WTC11 (cell line): ENCODE data around the gene UNKL. TPM values are rescaled to one million over a fixed set of nuclear protein-coding genes. Genes with fewer than 3 reads are reported as not detected.

Experiments used
- ATAC-seq: fragments of 200-7000 bp; cut with Tn5 transposase; 2 replicates; pipeline ENCODE4 v1.10.0; 2021; ENCODE audit warnings: mild to moderate bottlenecking, moderate library complexity
- CTCF ChIA-PET: fragments of 300-600 bp; sonication (Branson Sonifier 250); formaldehyde crosslinking; loops from one replicate; lab custom pipeline; 2021; ENCODE audit warnings: antibody characterized with exemption; lab: Charles Lee
- POLR2A ChIA-PET: fragments of 350-600 bp; sonication (Branson Sonifier 250); formaldehyde crosslinking; loops from one replicate; lab custom pipeline; 2021; ENCODE audit warnings: antibody characterized with exemption; lab: Charles Lee
- DNase-seq: peaks from one replicate; pipeline ENCODE4 v3.0.0; 2021; ENCODE audit warnings: low spot score
- H3K27ac Mint-ChIP-seq: 2 replicates; pipeline ENCODE4 v1.8.0; 2021; ENCODE audit warnings: mixed read lengths
- H3K27me3 Mint-ChIP-seq: 2 replicates; pipeline ENCODE4 v1.8.0; 2021; ENCODE audit warnings: low read depth, mild to moderate bottlenecking, moderate library complexity, mixed read lengths
- H3K36me3 Mint-ChIP-seq: 2 replicates; pipeline ENCODE4 v1.8.0; 2021; ENCODE audit warnings: mixed read lengths
- H3K4me1 Mint-ChIP-seq: 2 replicates; pipeline ENCODE4 v1.8.0; 2022; ENCODE audit warnings: mixed read lengths
- H3K4me3 Mint-ChIP-seq: 2 replicates; pipeline ENCODE4 v1.8.0; 2021; ENCODE audit warnings: mild to moderate bottlenecking, moderate library complexity, mixed read lengths
- H3K9me3 Mint-ChIP-seq: 2 replicates; pipeline ENCODE4 v1.8.0; 2021; ENCODE audit warnings: mixed read lengths
- ATF1 ChIP-seq: sonication (generic); formaldehyde crosslinking; IDR thresholded peaks from 2 replicates; pipeline ENCODE4 v1.8.1; 2023; ENCODE audit warnings: mild to moderate bottlenecking, moderate library complexity, missing genetic modification reagents
- CBFB ChIP-seq: sonication (generic); formaldehyde crosslinking; IDR thresholded peaks from 2 replicates; pipeline ENCODE4 v1.8.1; 2022; ENCODE audit warnings: mild to moderate bottlenecking, low read depth, missing genetic modification reagents
- FOXJ3 ChIP-seq: sonication (generic); formaldehyde crosslinking; IDR thresholded peaks from 2 replicates; pipeline ENCODE4 v1.9.0; 2021; ENCODE audit warnings: missing genetic modification reagents, mild to moderate bottlenecking, borderline replicate concordance
- FOXK1 ChIP-seq: sonication (generic); formaldehyde crosslinking; IDR thresholded peaks from 2 replicates; pipeline ENCODE4 v1.8.0; 2022; ENCODE audit warnings: mild to moderate bottlenecking, moderate library complexity, missing genetic modification reagents
- GABPB1 ChIP-seq: sonication (generic); formaldehyde crosslinking; IDR thresholded peaks from 2 replicates; pipeline ENCODE4 v1.8.1; 2023; ENCODE audit warnings: mild to moderate bottlenecking, missing genetic modification reagents
- GTF2I ChIP-seq: fragments of 250-450 bp; sonication (Bioruptor Pico); conservative IDR thresholded peaks from 2 replicates; pipeline ENCODE4 v1.4.0; 2021; ENCODE audit warnings: mild to moderate bottlenecking
- HMGA2 ChIP-seq: fragments of 250-450 bp; sonication (Bioruptor Pico); IDR thresholded peaks from 2 replicates; pipeline ENCODE4 v1.4.0; 2021; ENCODE audit warnings: mild to moderate bottlenecking, moderate library complexity
- MAX ChIP-seq: sonication (generic); formaldehyde crosslinking; IDR thresholded peaks from 2 replicates; pipeline ENCODE4 v1.8.0; 2022; ENCODE audit warnings: mild to moderate bottlenecking, missing genetic modification reagents
- MYBL2 ChIP-seq: sonication (generic); formaldehyde crosslinking; IDR thresholded peaks from 2 replicates; pipeline ENCODE4 v1.8.1; 2023; ENCODE audit warnings: mild to moderate bottlenecking, moderate library complexity, missing genetic modification reagents
- PRDM15 ChIP-seq: sonication (generic); formaldehyde crosslinking; IDR thresholded peaks from 2 replicates; pipeline ENCODE4 v1.8.0; 2022; ENCODE audit warnings: missing genetic modification reagents
- PREB ChIP-seq: sonication (generic); formaldehyde crosslinking; IDR thresholded peaks from 2 replicates; pipeline ENCODE4 v1.8.1; 2022; ENCODE audit warnings: mild to moderate bottlenecking, missing genetic modification reagents, moderate library complexity, borderline replicate concordance
- SMAD4 ChIP-seq: sonication (generic); formaldehyde crosslinking; IDR thresholded peaks from 2 replicates; pipeline ENCODE4 v1.8.0; 2022; ENCODE audit warnings: mild to moderate bottlenecking, missing genetic modification reagents
- ZBTB21 ChIP-seq: sonication (generic); formaldehyde crosslinking; IDR thresholded peaks from 2 replicates; pipeline ENCODE4 v1.8.1; 2023; ENCODE audit warnings: mild to moderate bottlenecking, missing genetic modification reagents, borderline replicate concordance
- ZMAT4 ChIP-seq: fragments of 250-450 bp; sonication (Bioruptor Pico); IDR thresholded peaks from 2 replicates; pipeline ENCODE4 v1.9.0; 2021; ENCODE audit warnings: mild to moderate bottlenecking
- ZNF219 ChIP-seq: sonication (generic); formaldehyde crosslinking; IDR thresholded peaks from 2 replicates; pipeline ENCODE4 v1.8.0; 2023; ENCODE audit warnings: missing genetic modification reagents, mild to moderate bottlenecking, borderline replicate concordance
- ZNF416 ChIP-seq: fragments of 250-450 bp; sonication (Bioruptor Pico); IDR thresholded peaks from 2 replicates; pipeline ENCODE4 v1.9.0; 2021; ENCODE audit warnings: mild to moderate bottlenecking, inconsistent platforms
- ZNF425 ChIP-seq: fragments of 250-450 bp; sonication (Bioruptor Pico); conservative IDR thresholded peaks from 2 replicates; pipeline ENCODE4 v1.9.0; 2021; ENCODE audit warnings: mild to moderate bottlenecking
- total RNA-seq: library from RNA; stranded (reverse); gene quantifications from 3 replicates; pipeline ENCODE4 v1.2.3, GENCODE V29; 2021
- TF ChIP-seq, protein P1 (sequence below): fragments of 250-450 bp; sonication (Bioruptor Pico); IDR thresholded peaks from 2 replicates; pipeline ENCODE4 v1.9.0; 2021; ENCODE audit warnings: mild to moderate bottlenecking
- TF ChIP-seq, protein P2 (sequence below): sonication (generic); formaldehyde crosslinking; IDR thresholded peaks from 2 replicates; pipeline ENCODE4 v1.8.1; 2023; ENCODE audit warnings: mild to moderate bottlenecking, missing genetic modification reagents, moderate library complexity

The UNKL gene
- total RNA-seq, 1 experiment from 2014 or later: 53.3 TPM

DNA sequence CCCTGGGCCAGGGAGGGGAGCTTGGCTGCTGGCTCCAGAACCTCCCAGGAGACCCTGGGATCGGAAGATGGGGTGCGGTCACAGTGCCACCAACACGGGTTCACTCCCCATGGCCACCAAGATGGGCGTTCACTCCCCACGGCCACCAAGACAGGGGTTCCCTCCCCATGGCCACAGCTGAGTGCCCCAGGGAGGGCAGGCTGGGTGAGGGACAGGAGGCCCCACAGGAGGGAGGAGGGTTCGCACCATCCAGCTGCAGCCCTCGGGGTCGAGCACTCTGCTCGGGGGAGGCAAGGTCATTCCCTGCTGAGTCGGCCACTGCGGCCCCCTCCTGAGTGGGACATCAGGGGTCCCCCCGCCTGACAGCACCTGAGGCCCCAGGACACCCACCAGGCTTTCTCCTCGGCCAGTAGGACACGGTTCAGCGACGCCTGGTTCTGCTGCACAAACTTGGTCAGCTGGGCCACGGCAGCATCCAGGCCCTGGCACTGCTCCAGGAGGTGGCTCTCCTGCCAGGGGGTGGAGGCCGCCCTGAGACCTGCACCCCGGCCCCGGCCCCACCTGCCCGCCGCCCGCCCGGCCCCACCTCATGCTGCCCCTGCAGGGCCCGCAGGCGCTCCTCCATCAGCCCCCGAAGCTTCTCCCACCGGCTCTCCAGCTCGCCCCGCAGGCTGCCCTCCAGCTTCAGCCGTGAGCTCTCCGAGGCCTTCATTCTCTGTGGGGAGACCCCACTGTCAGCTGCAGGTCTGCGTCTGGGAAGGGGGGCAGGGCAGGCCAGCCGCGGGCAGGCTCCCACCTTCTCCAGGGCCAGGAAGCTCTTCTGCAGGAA lies 23.9 kb upstream of the UNKL start (continued):
- TF ChIP-seq, protein P1, sequence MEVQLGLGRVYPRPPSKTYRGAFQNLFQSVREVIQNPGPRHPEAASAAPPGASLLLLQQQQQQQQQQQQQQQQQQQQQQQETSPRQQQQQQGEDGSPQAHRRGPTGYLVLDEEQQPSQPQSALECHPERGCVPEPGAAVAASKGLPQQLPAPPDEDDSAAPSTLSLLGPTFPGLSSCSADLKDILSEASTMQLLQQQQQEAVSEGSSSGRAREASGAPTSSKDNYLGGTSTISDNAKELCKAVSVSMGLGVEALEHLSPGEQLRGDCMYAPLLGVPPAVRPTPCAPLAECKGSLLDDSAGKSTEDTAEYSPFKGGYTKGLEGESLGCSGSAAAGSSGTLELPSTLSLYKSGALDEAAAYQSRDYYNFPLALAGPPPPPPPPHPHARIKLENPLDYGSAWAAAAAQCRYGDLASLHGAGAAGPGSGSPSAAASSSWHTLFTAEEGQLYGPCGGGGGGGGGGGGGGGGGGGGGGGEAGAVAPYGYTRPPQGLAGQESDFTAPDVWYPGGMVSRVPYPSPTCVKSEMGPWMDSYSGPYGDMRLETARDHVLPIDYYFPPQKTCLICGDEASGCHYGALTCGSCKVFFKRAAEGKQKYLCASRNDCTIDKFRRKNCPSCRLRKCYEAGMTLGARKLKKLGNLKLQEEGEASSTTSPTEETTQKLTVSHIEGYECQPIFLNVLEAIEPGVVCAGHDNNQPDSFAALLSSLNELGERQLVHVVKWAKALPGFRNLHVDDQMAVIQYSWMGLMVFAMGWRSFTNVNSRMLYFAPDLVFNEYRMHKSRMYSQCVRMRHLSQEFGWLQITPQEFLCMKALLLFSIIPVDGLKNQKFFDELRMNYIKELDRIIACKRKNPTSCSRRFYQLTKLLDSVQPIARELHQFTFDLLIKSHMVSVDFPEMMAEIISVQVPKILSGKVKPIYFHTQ: no peak
- TF ChIP-seq HMGA2 (CRISPR knock-in tag) (no peak), PRDM15 (CRISPR knock-in tag) (no peak), SMAD4 (CRISPR knock-in tag) (no peak), GABPB1 (CRISPR knock-in tag) (no peak), ZBTB21 (CRISPR knock-in tag) (no peak), ATF1 (CRISPR knock-in tag) (no peak), FOXJ3 (CRISPR knock-in tag) (no peak)

DNA sequence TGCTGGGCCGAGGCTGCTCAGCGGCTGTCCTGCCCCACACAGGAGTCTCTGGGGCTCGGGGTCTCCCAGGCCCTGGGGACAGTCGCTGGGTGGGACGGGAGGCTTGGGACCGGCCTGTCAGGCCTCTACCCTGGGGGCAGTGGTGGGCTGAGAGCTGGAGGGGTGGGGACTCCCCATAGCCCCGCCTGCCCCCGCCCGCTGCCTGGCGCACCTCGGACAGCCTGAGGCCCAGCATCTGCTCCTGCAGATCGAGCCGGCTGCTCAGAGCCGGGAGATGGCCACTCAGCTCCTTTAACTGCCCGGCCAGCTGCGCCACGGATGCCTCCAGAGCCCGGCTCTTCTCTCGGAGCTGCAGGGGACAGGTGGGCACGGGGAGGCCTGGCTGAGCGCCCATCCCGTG lies 23.1 kb upstream of the UNKL start:
- POLR2A ChIA-PET: interaction anchor here (0.9 kb wide), 1 partner anchor 16 kb away, joined by 3 read pairs; no protein-coding TSS in a partner anchor
- TF ChIP-seq ZBTB21 (CRISPR knock-in tag) (no peak), ATF1 (CRISPR knock-in tag) (no peak), SMAD4 (CRISPR knock-in tag) (no peak), PREB (CRISPR knock-in tag) (no peak)
- no peak for DNase-seq
- CTCF ChIA-PET: interaction anchor here (0.9 to 2.8 kb wide), 2 partner anchors 9 to 17 kb away, joined by 3 to 14 read pairs; partner anchors contain the start of gene UQCC4
- Mint-ChIP-seq H3K4me1 (no peaks in the 10 kb centered on the region), H3K36me3 (no peaks in the 10 kb centered on the region), H3K9me3 (no peaks in the 10 kb centered on the region), H3K27me3 (no peaks in the 10 kb centered on the region), H3K27ac (no peak overlapping the region), H3K4me3 (no peak overlapping the region)
- ATAC-seq: no peak; the same call in 1 of the 2 replicates

- Mint-ChIP-seq H3K36me3 (no peaks in the 10 kb centered on the region), H3K27ac (no peak overlapping the region), H3K4me3 (no peak overlapping the region), H3K9me3 (no peaks in the 10 kb centered on the region), H3K27me3 (no peaks in the 10 kb centered on the region), H3K4me1 (no peaks in the 10 kb centered on the region)
- CTCF ChIA-PET: interaction anchor here (0.9 to 2.8 kb wide), 2 partner anchors 8 to 16 kb away, joined by 3 to 14 read pairs; partner anchors contain the start of gene UQCC4
- DNase-seq (no peak), ATAC-seq (no peak)
- POLR2A ChIA-PET: interaction anchor here (0.9 kb wide), 1 partner anchor 16 kb away, joined by 3 read pairs; no protein-coding TSS in a partner anchor
- TF ChIP-seq MAX (CRISPR knock-in tag) (no peak), GTF2I (CRISPR knock-in tag) (no peak), MYBL2 (no peak), ZNF219 (CRISPR knock-in tag) (no peak), ZNF425 (CRISPR knock-in tag) (no peak), FOXK1 (CRISPR knock-in tag) (no peak), ZNF416 (no peak), ZMAT4 (no peak), CBFB (no peak)
- TF ChIP-seq, protein P2, sequence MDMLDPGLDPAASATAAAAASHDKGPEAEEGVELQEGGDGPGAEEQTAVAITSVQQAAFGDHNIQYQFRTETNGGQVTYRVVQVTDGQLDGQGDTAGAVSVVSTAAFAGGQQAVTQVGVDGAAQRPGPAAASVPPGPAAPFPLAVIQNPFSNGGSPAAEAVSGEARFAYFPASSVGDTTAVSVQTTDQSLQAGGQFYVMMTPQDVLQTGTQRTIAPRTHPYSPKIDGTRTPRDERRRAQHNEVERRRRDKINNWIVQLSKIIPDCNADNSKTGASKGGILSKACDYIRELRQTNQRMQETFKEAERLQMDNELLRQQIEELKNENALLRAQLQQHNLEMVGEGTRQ (CRISPR knock-in tag): no peak
These were observed 22.3 kb upstream of the UNKL start for GRCh38 chr16:1436731-1437355.
